COLO829 (cell line): ENCODE results near the gene IFITM10.
"Not testable (repeated sequence)": the region's sequence is repeated elsewhere in the genome, so short reads cannot be mapped to it uniquely, and the experiment has no call there.

Experiments used
- DNase-seq: peaks from one replicate; pipeline ENCODE4 v3.0.0; 2012; ENCODE audit warnings: low spot score

IFITM10 gene

DNA sequence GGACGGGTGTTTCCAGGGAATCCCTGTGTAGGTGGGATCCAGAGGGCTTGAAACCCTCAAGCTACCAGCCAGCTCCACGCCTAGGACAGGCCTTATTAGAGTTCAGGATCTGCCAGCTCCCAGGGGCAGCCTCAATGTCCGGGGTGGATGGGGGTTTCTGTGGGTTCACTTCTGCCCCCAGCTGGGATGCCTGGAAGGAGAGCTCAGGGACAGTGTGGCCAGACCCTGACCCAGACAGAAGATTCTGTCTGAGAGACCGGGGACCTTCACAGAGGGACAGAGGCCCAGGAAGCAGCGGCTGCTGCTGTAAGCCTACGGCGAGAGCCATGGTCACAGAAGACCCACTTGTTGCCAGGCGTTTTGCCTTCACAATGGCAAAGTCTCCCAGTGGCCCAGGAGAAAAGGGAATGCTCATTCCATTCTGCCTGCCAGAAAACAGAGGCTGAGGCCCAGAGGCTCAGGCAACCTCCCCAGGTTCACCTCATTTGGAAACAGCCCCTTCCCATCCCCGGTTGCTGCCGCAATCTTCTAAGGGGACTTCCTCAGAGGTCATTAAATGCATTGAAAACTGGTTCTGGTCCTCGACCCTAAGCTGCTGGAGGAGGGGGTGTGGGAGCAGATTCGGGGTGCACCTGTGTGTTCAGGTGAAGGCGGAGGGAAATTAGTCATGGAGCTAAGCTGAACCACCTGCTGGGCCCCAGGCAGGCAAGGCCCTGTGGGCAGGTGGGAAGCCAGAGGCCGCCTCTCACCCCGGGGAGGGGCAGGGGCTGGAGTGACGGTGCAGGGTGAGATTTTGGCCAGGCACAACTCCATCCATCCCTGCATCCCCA lies 58.3 kb downstream of the IFITM10 start:
- no peak for DNase-seq

GRCh38 chr11:1691026-1691877 lies 59.1 kb downstream of the IFITM10 start:
- DNase-seq, result no peak

- no peak for DNase-seq
Measured at GRCh38 chr11:1690167-1691025, 60.0 kb downstream of the IFITM10 start.

- DNase-seq, result not testable (repeated sequence)
Measured at GRCh38 chr11:1689250-1690166, 60.9 kb downstream of the IFITM10 start.

DNA sequence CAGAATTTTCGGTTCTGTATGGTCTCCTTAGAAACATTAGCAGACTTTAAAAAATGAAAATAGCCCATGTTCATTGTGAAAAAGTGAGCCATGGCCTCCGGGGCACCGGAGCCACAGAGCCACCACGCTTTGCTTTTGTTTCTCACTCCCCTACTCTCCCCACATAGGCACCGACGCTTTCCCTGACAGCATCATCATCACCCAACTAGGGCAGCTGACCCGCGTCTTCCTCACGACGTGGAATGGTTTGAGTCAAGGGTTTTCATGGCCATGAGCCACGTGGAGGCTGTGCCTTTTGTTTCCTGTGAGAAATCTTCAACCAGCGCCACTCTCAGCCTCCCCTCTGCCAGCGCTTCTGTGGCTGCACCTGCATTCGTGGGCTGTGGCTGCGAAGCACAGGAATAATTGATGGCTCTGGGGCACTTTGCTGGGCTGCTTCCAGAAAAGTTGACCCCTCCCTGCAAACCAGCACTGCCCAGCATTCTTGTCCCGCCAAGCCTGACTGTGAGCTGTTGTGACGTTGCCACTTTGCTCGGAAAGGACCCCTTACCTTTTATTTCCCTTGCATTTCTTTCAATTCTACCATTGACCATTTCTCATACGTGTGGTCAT lies 62.0 kb downstream of the IFITM10 start:
- not testable (repeated sequence) for DNase-seq

DNA sequence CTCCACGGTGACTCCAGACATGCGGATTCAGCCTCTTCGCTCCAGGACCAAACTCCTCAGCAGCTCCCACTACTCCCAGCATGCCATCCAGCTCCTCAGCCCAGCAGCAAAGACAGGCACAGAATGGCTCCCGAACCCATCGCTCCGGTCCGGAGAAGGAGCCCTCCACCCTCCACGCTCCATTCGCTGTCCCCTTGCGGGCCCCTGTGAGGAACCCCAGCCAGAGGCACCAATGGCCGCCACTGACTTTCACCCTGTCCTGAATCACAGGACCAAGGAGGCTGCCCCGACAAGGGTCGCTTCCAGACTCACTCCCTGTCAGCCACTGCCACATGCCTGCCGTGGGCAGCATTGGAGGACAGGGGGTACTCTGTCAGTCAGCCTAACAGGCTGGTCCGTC lies 64.2 kb downstream of the IFITM10 start:
- not testable (repeated sequence) for DNase-seq

- not testable (repeated sequence) for DNase-seq
Measured at GRCh38 chr11:1684886-1685874, 65.2 kb downstream of the IFITM10 start.

GRCh38 chr11:1683904-1684572 lies 66.4 kb downstream of the IFITM10 start:
- DNase-seq, result not testable (repeated sequence)

DNA sequence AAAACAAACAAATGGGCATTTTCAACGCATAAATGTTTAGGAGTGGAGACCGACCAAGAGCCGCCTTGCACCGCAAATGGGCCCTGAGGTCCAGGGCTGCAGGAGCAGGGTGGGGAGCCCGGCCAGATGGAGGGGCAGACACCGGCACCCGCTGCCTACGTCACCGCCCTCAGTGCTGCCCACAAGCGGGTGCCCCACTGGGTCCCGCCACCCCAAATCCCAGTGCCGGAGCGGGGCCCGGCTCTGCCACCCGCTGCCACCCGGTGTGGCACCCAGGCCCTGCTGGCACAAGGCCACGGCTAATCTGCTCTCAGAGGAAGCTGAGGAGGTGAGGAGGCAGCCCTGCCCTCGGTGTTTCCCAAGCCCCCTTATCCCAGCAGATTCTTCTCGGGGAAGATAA lies 67.2 kb downstream of the IFITM10 start:
- DNase-seq, result not testable (repeated sequence)
